ENCODE measurements around the gene GLRX2. TPM values are rescaled to one million over a fixed set of nuclear protein-coding genes. Genes with fewer than 3 reads are reported as not detected.

Gene GLRX2
- total and polyA plus RNA-seq, 4 donors = 3.1 to 25.8 (median 7.8) TPM

- H3K4me3 ChIP-seq (ENCODE audit: low read depth in 1 of 3, low read length in 3 of 3) = no peak overlapping the region
- no peak for DNase-seq (ENCODE audit: low spot score)
- TF ChIP-seq REST (IDR thresholded peaks at IDR 0.05) = no peak
- TF ChIP-seq ZBTB33 (IDR thresholded peaks at IDR 0.05) = no peak
- TF ChIP-seq YY1 (IDR thresholded peaks at IDR 0.05) = no peak
- TF ChIP-seq TAF1 (conservative IDR thresholded peaks at IDR 0.05) = no peak
- no peak for TF ChIP-seq FOXA1 (IDR thresholded peaks at IDR 0.05)
- no peak for TF ChIP-seq HNF4A (conservative IDR thresholded peaks at IDR 0.05)
- no peak for TF ChIP-seq EGR1 (IDR thresholded peaks at IDR 0.05; ENCODE audit: low read depth in 2 of 2)
- TF ChIP-seq MAX (IDR thresholded peaks at IDR 0.05) = no peak
- no peak for TF ChIP-seq JUND (IDR thresholded peaks at IDR 0.05)
- H3K27me3 ChIP-seq (ENCODE audit: control insufficient read depth in 4 of 4, insufficient read depth in 4 of 4, low read length in 3 of 4) = no peaks in the 10 kb centered on the region
- no peaks in the 10 kb centered on the region for H3K36me3 ChIP-seq (ENCODE audit: control insufficient read depth in 4 of 4, insufficient read depth in 3 of 4, low read depth in 1 of 4, low read length in 3 of 4)
- H3K9ac ChIP-seq (ENCODE audit: low read depth in 1 of 2, low read length in 2 of 2) = no peak overlapping the region
- no peaks in the 10 kb centered on the region for H3K9me3 ChIP-seq (ENCODE audit: control insufficient read depth in 4 of 4, low read length in 3 of 4)
- peaks cover 0 to 31% (median 17%) of the 10 kb centered on the region in 4 donors for H3K4me1 ChIP-seq (ENCODE audit: control insufficient read depth in 4 of 4, insufficient read depth in 4 of 4, low read length in 3 of 4)
- 91% methylated on average over 9 of the region's 9 CpGs for WGBS
- H3K27ac ChIP-seq (ENCODE audit: low read depth in 1 of 2, low read length in 2 of 2) = no peak overlapping the region
These were observed 8.2 kb upstream of the GLRX2 start for GRCh38 chr1:193113258-193113991.

GRCh38 chr1:193111641-193112090 lies 6.5 kb upstream of the GLRX2 start:
- Histone ChIP-seq H3K4me1 (ENCODE audit: control insufficient read depth in 4 of 4, insufficient read depth in 4 of 4, low read length in 3 of 4) (peaks cover 0 to 31% (median 17%) of the 10 kb centered on the region in 4 donors), H3K27ac (ENCODE audit: low read depth in 1 of 2, low read length in 2 of 2) (peak overlapping the region; percentile 35 to 60), H3K27me3 (ENCODE audit: control insufficient read depth in 4 of 4, insufficient read depth in 4 of 4, low read length in 3 of 4) (no peaks in the 10 kb centered on the region), H3K9ac (ENCODE audit: low read depth in 1 of 2, low read length in 2 of 2) (no peak overlapping the region), H3K4me3 (ENCODE audit: low read depth in 1 of 3, low read length in 3 of 3) (no peak overlapping the region), H3K36me3 (ENCODE audit: control insufficient read depth in 4 of 4, insufficient read depth in 3 of 4, low read depth in 1 of 4, low read length in 3 of 4) (no peaks in the 10 kb centered on the region), H3K9me3 (ENCODE audit: control insufficient read depth in 4 of 4, low read length in 3 of 4) (no peaks in the 10 kb centered on the region)
- WGBS = 28% methylated on average over 6 of the region's 6 CpGs
- no peak for DNase-seq (ENCODE audit: low spot score)
- TF ChIP-seq NR2F2 (IDR thresholded peaks at IDR 0.05) (no peak), FOXA2 (IDR thresholded peaks at IDR 0.05) (no peak), YY1 (IDR thresholded peaks at IDR 0.05) (no peak), SP1 (IDR thresholded peaks at IDR 0.05) (no peak), HNF4G (IDR thresholded peaks at IDR 0.05) (no peak), ATF3 (IDR thresholded peaks at IDR 0.05) (peak; percentile 89), HNF4A (conservative IDR thresholded peaks at IDR 0.05) (peak; percentile 6), RAD21 (IDR thresholded peaks at IDR 0.05) (no peak), EGR1 (IDR thresholded peaks at IDR 0.05; ENCODE audit: low read depth in 2 of 2) (no peak), RXRA (IDR thresholded peaks at IDR 0.05) (peak; percentile 13 to 15), MAX (IDR thresholded peaks at IDR 0.05) (no peak), ZBTB33 (IDR thresholded peaks at IDR 0.05) (no peak), CTCF (IDR thresholded peaks at IDR 0.05; ENCODE audit: low read depth, low read length, missing input control) (no peak), GABPA (IDR thresholded peaks at IDR 0.05 in 1 of 2, conservative IDR thresholded peaks at IDR 0.05 in 1 of 2) (no peak), FOXA1 (IDR thresholded peaks at IDR 0.05) (no peak), JUND (IDR thresholded peaks at IDR 0.05) (peak in 1 of 2 donors; percentile 45), TAF1 (conservative IDR thresholded peaks at IDR 0.05) (no peak)

Data from liver (tissue), 9 donors.